ENCODE measurements around the gene ASIC2.

DNA sequence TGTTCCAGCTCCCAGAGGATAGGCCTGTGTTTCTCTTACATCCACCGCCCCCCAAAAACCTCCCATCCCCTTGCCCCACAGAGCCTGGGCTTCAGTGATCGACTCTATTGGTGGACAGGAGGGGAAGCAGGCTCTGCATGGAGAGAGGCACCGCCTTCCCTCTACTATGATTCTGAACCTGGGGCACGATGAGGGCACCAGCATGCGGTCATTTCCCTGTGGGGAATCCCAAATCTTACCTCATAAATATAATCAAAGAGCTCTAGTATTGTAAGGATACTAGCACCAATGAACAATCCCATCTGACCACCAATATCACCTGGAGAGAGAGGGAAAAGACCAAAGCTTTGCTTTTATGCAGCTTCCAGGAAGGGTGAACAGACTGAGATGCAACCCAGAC is 275.7 kb downstream of the ASIC2 start:
- TF ChIP-seq CTCF (IDR thresholded peaks at IDR 0.05): no peak
- no peak for TF ChIP-seq ZFX (IDR thresholded peaks at IDR 0.05; ENCODE audit: borderline replicate concordance)
